WTC11 (cell line): ENCODE data around the gene CNR2.

Experiments used
- ATF3 ChIP-seq: sonication (generic); formaldehyde crosslinking; conservative IDR thresholded peaks from 2 replicates; pipeline ENCODE4 v1.8.1; 2022; ENCODE audit warnings: mild to moderate bottlenecking, missing genetic modification reagents
- CREB1 ChIP-seq: sonication (generic); formaldehyde crosslinking; IDR thresholded peaks from 2 replicates; pipeline ENCODE4 v1.8.0; 2023; ENCODE audit warnings: mild to moderate bottlenecking, missing genetic modification reagents
- CTCF ChIP-seq: fragments of 200-600 bp; IDR thresholded peaks from 2 replicates; pipeline ENCODE4 v1.8.0; 2022; ENCODE audit warnings: antibody characterized with exemption
- E2F4 ChIP-seq: sonication (generic); formaldehyde crosslinking; IDR thresholded peaks from 2 replicates; pipeline ENCODE4 v1.8.1; 2022; ENCODE audit warnings: low read depth, mild to moderate bottlenecking, moderate library complexity, missing genetic modification reagents, borderline replicate concordance
- ESRRA ChIP-seq: sonication (generic); formaldehyde crosslinking; IDR thresholded peaks from 2 replicates; pipeline ENCODE4 v1.8.1; 2022; ENCODE audit warnings: mild to moderate bottlenecking, missing genetic modification reagents, borderline replicate concordance
- FOXP1 ChIP-seq: sonication (generic); formaldehyde crosslinking; IDR thresholded peaks from 2 replicates; pipeline ENCODE4 v1.8.0; 2022; ENCODE audit warnings: missing genetic modification reagents, mild to moderate bottlenecking, moderate library complexity, borderline replicate concordance
- JUN ChIP-seq: sonication (generic); formaldehyde crosslinking; IDR thresholded peaks from 2 replicates; pipeline ENCODE4 v1.8.0; 2023; ENCODE audit warnings: mild to moderate bottlenecking, missing genetic modification reagents
- MYBL2 ChIP-seq: sonication (generic); formaldehyde crosslinking; IDR thresholded peaks from 2 replicates; pipeline ENCODE4 v1.8.1; 2023; ENCODE audit warnings: mild to moderate bottlenecking, moderate library complexity, missing genetic modification reagents
- NR3C1 ChIP-seq: sonication (generic); formaldehyde crosslinking; conservative IDR thresholded peaks from 2 replicates; pipeline ENCODE4 v1.8.1; 2023; ENCODE audit warnings: low read depth, mild to moderate bottlenecking, missing genetic modification reagents
- STAT6 ChIP-seq: sonication (generic); formaldehyde crosslinking; conservative IDR thresholded peaks from 2 replicates; pipeline ENCODE4 v1.8.1; 2023; ENCODE audit warnings: mild to moderate bottlenecking, low read depth, missing genetic modification reagents, moderate library complexity
- TEAD4 ChIP-seq: sonication (generic); formaldehyde crosslinking; IDR thresholded peaks from 2 replicates; pipeline ENCODE4 v1.8.0; 2022; ENCODE audit warnings: mild to moderate bottlenecking, missing genetic modification reagents
- USF2 ChIP-seq: sonication (generic); formaldehyde crosslinking; IDR thresholded peaks from 2 replicates; pipeline ENCODE4 v1.8.1; 2023; ENCODE audit warnings: mild to moderate bottlenecking, missing genetic modification reagents, moderate library complexity
- ZNF219 ChIP-seq: sonication (generic); formaldehyde crosslinking; IDR thresholded peaks from 2 replicates; pipeline ENCODE4 v1.8.0; 2023; ENCODE audit warnings: missing genetic modification reagents, mild to moderate bottlenecking, borderline replicate concordance

- TF ChIP-seq JUN (CRISPR knock-in tag), result no peak
- no peak for TF ChIP-seq CTCF
- no peak for TF ChIP-seq TEAD4
- no peak for TF ChIP-seq NR3C1
- TF ChIP-seq MYBL2 (CRISPR knock-in tag), result no peak
- no peak for TF ChIP-seq ZNF219 (CRISPR knock-in tag)
- TF ChIP-seq E2F4 (CRISPR knock-in tag), result no peak
- TF ChIP-seq USF2 (CRISPR knock-in tag), result no peak
- TF ChIP-seq ESRRA, result no peak
- TF ChIP-seq STAT6 (CRISPR knock-in tag), result no peak
- TF ChIP-seq CREB1 (CRISPR knock-in tag), result no peak
- no peak for TF ChIP-seq FOXP1 (CRISPR knock-in tag)
- TF ChIP-seq ATF3 (CRISPR knock-in tag), result no peak
Observed at GRCh38 chr1:23960291-23961020, 47.3 kb upstream of the CNR2 start.
